ENCODE results near the gene P2RX7.
A peak's percentile ranks its signal among the peaks of the same experiment; 100 is the strongest.

P2RX7 gene

DNA sequence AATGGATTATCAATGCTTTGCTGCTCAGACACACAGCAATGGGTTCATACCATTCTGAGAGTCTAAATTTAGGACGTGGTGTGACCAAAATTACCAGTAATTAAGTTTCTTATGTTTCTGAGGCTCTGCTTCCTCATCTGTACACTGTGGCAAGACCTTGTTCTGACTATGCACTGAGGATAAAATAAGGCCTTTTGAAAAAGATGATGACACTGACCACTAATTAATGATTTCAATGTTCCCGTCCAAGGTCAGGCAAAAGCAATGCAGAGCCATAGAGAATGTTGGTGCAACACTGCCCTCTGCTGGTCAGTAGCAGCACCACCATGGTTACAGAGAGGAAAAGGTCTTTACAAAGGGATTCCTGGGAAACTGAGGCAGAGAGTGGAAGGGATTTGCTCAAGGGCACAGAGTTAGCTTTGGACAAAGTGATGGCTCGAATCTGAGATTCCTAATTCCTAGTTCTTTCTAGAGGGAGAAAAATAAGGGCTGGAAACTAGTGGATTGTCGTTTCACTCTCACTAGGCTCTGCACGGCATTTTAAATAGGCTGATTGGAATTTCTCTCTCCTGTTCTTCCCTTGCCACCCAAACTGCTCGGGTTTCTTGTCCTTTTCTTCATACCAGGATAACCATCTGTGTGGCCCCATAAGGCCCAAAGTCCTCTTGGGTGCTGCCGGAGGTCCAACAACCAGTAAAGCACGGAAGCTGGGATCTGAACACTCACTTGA lies 22.3 kb upstream of the P2RX7 start:
- DNase-seq (ENCODE audit: low spot score): peak; percentile 77

DNA sequence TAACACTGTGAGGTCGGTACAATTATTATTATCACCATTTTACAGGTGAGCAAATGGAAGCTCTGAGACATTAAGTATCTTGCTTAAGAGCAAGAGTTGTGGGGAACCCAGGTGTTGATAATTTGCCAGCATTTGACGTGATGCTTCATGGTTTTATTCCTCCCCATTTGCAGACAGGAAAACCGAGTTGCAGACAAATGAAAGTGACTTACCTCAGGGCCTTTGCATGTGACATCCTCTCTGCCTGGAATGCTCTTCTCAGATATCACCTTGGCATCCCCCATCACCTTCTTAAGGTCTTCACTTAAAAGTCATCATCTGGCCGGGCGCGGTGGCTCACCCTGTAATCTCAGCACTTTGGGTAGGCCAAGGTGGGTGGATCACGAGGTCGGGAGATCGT lies 21.0 kb upstream of the P2RX7 start:
- no peak for DNase-seq (ENCODE audit: low spot score)

DNA sequence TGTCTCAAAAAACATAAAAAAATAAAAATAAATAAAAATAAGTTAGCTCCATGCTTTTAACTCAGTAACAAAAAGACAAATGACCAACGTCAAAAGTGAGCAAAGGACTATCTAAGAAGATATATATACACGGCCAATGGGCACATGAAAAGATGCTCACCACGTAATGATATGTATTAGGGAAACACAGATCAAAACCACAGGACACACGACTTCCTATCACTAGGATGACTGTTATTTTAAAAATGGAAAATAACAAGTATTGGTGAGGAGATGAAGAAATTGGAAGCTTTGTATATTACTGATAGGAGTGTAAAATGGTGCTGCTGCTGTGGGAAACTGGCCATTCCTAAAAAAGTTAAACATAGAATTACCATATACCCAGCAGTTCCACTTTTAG lies 20.2 kb upstream of the P2RX7 start:
- DNase-seq (ENCODE audit: low spot score): no peak

DNA sequence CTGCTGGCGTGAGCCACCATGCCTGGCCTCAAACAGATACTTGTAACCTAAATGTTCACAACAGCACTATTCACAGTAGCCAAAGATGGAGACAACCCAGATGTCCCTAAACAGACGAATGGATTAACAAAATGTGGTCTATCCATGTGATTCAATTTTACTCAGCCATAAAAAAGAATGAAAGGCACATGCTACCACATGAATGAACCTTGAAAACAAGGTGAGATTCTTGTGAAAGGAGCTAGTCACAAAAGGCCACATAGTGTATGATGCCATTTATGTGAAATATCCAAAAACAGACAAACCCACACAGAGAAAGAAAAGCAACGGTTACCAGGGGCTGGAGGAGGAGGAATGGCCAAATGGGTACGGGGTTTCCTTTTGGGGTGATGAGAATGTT lies 19.6 kb upstream of the P2RX7 start:
- no peak for DNase-seq (ENCODE audit: low spot score)

DNA sequence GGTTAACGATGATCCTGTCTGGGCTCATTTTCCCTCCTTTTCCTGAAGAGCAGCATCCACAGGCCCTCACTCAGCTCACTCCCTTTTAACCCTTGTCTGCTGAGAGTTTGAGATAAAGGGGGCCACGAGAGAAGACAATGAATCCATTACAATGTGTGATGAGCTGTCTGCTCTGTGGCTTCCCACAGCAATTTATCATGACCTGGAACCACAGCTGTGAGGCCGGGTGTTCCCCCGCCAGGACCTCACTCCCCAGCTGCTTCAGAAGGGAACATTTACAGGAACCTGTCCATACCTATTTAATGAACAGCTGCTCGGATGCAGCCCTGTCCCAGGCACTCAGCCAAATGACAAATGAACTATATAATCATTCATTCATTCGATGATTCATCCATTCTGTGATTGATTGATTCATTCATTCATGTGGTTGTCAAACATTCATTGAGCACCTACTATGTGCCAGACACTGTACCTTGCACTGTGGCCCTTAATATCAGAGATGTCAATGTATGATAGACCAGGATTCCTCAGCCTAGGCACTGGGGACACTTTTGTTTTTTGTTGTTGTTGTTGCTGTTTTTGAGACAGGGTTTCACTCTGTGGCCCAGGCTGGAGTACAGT lies 18.5 kb upstream of the P2RX7 start:
- DNase-seq (ENCODE audit: low spot score): no peak

DNA sequence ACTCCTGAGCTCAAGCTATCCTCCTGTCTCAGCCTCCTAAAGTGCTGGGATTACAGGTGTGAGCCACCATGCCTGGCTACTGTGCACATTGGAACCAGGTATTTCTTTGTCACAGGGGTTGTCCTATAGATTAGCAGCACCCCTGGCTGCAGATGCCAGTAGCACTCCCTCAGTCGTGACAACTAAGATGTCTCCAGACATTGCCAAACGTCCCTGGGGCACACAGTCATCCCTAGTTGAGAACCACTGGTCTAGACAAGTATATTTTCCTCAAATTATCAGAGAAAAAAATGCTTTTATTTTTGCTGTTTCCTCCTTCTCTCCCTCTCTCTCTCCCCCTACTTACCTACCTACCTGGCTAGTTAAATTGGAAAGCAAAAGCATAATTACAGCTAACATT lies 17.9 kb upstream of the P2RX7 start:
- no peak for DNase-seq (ENCODE audit: low spot score)

DNA sequence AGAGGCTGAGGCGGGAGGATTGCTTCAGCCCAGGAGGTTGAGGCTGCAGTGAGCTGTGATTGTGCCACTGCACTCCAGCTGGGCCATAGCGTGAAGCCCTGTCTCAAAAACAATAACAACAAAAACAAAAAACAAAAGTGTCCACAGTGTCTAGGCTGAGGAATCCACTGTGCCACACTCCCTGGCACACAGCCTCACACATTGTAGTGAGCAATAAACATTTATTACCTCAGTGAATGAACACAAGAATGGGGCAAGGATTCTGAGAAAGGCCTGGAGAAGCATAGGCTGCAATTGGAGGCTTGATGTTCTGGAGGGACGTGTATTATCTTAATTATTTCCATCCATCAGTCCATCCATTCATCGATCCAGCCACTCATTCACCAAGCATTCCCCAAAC lies 17.1 kb upstream of the P2RX7 start:
- no peak for DNase-seq (ENCODE audit: low spot score)

DNA sequence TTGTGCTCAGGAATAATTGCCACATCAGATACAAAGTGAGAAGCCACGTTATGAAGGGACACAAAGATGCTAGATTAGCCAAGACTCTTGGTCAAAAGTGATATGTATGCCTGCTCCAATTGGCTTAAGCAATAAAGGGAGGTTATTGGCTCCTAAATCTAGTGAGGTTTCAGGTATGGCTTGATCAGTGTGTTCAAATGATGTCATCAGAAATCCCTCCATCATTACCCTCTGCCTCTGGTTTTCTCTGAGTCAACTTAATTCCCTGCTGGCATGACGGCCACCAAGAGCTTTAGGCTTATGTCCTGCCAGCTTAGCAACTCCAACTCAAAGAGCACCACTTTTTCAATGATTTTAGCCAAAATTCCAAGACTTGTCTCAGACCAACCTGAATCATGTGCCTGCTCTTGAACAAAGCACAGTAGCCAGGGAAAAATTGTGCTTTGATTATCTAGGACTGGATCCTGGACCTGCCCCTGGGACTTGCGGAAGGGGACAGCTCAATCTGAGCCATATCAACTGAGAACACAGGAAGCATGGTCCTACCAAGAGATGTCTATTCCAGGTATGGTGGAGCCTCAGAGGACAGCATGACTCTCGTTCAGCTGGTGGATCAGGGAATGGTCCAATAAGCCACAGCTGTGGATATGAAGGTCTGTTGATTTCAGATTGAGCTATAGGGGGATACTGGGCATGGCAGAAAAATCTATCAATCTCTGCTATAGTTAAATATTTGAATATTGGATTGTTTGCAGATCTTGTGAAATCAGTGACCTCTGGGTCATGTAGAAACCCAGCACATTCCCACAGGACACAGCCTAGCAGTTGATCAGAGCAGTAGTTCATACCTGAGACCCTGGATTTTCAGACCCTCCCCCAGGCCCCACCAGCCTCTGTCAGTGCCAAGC lies 16.1 kb upstream of the P2RX7 start:
- no peak for DNase-seq (ENCODE audit: low spot score)

DNA sequence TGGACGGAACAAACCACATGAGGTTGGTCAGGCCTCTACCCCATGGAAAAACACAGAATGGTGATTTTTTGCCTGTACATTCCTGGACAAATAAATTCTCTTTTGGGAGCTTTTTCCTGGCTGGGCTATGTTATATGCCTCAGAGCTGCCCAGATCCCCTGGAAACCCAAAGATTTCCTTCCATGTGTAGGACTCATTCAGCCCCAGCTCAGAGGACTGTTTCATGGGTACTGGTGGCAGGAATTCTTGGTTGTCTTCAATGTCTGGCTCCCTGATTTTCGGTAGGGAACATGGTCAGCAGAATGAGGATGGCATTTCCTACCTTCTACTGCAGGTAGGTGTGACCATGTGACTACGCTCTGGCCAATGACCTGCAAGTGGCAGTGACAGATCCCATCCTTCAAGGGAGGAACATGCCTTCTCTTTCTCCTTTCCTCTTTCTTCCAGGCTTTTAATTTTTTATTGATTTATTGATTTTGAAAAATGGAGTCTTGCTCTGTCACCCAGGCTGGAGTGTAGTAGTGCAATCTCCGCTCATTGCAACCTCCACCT lies 15.4 kb upstream of the P2RX7 start:
- DNase-seq (ENCODE audit: low spot score): no peak

DNA sequence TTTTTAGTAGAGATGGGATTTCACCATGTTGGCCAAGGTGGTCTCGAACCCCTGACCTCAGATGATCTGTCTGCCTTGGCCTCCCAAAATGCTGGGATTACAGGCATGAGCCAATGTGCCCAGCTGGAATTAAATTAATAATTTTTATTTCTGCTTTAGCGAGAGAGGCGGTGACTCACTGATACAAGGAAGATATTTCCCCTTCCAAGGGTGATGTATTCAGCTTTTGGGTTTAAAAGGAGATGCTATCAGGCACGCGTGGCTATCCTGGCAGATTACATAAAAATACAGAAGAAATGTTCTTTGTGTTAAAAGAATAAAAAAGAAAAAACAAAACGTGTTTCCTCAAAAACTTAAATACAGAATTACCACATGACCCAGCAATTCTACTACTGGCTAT lies 12.4 kb upstream of the P2RX7 start:
- no peak for DNase-seq (ENCODE audit: low spot score)

DNA sequence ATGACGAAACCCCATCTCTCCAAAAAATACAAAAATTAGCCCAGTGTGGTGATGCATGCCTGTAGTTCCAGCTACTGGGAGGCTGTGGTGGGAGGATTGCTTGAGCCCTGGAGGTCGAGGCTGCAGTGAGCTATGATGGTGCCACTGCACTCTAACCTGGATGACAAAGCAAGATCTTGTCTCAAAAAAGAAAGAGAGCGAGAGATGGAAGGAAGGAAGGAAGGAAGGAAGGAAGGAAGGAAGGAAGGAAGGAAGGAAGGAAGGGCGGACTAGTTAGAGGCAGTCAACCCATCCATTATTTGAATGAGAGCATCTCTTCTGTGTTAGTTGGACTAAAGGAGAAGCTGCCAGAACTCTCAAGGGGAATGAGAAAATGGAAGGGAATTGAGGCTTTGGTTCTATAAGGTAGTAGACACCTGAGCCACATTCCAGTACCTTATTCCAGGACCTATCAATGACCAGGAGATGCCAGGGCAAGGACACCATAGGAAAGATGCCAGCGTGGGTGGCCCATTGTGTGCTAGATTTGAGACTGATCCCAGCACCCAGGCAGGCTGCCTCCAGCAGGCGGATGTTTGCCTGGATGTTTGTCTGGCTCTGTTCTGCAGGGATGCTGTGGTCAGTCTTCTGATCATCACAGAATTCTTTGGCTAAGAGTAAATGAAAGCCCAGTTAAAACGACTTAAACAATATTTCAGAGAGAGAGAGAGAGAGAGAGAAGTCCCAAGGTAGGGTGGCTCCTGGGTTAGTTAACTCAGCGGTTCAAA lies 11.5 kb upstream of the P2RX7 start:
- DNase-seq (ENCODE audit: low spot score): no peak

DNA sequence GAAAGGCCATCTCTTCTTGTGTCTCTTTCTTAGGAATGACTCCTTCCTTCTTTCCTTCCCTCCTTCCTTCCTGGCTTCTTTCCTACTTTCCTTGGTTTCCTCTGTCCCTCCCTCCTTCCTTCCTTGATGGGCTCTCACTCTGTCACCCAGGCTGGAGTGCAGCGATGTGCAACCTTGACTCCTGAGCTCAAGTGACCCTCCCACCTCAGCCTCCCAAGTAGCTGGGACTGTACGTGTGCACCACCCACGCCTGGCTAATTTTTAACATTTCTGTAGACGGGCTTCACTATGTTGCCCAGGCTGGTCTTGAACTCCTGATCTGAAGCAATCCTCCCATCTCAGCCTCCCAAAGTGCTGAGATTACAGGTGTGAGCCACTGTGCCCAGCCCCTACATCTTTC lies 10.9 kb upstream of the P2RX7 start:
- no peak for DNase-seq (ENCODE audit: low spot score)

DNA sequence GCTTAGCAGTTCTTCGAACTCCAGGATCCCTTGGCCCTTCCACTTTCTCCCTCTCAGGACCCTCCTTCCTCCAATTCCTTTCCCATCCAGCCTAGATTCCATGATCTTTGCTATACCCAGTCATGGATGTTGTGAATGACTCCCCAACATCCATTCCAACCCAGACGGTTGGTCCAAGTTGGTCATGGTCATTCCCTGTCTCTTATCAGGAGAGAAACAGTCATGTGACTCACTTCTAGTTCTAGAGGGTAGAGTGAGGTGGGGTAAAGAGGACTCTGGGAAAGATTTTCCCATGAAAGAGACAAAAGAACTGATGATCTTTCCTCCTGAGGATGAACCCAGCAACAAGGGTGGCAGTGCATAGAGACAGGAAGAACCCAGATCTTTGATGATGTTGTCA lies 9.2 kb upstream of the P2RX7 start:
- DNase-seq (ENCODE audit: low spot score): no peak

DNA sequence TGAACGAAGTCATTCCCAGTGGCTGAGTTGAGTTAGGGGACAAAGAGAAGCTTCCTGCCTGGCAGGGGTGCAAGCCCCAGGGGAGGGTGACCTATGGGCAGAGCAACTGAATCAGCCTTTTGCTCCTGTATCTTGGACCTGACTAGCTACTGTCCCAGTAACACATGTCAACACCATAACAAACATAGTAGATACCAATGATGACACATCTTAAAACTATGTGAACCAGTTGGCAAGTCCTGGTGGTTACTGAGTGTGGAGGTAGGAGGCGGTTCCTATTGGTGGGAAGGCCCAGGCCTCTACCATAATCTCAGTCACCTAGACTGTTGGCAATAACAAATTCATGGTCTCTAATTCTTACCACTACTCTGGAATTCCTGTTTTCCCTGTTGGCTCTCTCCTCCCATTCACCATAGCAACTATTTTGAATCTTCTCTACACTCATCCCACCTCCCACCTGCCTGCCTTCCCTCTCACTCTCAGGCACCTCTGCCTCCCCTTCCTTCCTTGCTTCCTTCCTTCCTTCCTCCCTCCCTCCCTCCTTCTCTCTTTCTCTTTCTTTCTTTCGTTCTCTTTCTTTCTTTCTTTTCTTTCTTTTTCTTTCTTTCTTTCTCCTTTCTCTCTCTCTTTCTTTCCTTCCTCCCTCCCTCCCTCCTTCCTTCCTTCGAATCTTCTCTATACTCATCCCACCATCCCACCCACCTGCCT lies 8.1 kb upstream of the P2RX7 start:
- DNase-seq (ENCODE audit: low spot score): peak; percentile 30

DNA sequence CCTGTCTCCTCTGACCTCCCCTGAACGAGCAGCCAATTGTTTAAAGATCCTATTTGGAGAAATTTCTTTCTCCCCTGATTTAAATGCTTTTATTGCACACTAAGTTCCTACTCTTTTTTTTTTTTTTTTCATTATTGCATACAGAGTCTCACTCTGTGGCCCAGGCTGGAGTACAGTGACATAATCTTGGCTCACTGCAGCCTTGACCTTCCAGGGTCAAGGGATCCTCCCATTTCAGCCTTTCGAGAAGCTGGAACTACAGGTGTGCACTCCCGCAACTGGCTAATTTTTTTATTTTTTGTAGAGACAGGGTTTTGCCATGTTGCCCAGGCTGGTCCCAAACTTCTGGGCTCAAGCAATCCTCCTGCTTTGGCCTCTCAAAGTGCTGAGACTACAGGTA lies 5.2 kb upstream of the P2RX7 start:
- no peak for DNase-seq (ENCODE audit: low spot score)

DNA sequence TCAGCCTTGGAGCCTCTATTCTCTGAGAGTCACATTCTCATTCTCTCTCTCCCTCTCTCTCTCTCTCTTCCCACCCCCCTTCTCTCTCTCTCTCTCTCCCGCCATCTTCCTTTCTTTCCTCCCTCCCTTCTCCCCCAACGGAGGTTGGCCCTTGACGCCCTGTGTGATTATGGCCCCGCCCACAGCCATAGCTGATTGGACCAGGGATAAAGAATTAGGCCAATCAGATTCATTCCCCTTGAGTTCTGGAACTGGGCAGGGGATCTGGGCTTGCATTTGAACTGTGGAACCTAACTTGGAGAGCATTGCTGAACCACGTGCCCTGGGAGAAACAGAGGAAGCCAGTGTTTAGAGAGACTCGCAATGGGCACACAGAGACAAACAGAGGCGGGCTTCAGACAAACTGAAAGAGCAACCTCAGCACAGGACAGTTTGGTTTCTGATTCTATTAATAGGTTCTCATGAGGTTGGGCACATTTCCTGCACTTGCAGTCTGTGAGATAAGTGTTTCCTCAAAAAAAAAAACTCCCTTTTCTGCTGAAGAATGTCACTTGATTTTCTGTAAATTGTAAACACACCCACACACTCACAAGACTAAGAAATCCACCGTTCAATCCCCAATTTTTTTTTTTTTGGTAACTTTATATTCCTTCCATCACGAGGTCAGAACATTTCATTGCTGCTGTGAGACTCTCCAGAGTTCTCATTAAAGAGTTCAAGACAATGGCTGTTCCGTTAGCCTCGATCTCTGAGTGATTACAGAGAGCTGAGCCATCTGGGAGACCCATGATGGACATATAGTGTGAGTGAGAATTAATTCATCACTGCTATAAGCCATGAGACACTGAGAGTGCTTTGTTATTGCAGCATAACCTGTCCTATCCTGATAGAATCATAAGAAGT lies 3.5 kb upstream of the P2RX7 start:
- peak; percentile 70 for DNase-seq (ENCODE audit: low spot score)

DNA sequence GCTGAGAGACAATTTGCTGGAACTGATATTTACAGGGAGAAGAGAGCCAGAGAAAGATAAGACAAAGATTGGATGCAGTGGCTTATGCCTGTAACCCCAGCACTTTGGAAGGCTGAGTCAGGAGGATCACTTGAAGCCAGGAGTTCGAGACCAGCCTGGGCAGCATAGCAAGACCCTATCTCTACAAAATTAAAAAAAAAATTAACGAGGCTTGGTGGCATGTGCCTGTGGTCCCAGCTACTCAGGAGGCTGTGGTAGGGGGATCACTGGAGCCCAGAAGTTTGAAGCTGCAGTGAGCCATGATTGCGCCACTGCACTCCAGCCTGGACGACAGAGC lies 2.9 kb upstream of the P2RX7 start:
- DNase-seq (ENCODE audit: low spot score): no peak

DNA sequence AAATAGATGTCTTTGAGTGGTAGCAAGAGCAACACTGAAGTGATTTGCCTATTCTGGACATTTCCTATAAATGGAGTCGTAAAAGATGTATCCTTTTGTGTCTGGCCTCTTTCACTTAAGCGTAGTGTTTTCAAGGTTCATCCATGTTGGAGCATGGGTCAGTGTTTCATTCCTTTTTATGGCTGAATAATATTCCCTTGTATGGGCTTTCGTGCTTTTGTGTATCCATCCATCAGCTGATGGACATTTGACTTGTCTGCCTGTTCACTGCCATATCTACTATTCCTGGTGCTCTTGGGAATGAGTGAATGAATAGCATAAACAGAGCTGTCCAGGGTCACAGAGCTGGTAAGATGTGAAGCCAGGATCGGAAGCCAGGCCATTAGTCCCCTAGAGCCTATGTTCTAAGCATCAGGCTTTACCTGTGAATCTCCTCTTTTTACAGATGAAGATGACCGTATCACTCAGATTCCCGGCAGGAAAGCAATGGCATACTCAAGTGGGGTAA lies 1.8 kb upstream of the P2RX7 start:
- no peak for DNase-seq (ENCODE audit: low spot score)

DNA sequence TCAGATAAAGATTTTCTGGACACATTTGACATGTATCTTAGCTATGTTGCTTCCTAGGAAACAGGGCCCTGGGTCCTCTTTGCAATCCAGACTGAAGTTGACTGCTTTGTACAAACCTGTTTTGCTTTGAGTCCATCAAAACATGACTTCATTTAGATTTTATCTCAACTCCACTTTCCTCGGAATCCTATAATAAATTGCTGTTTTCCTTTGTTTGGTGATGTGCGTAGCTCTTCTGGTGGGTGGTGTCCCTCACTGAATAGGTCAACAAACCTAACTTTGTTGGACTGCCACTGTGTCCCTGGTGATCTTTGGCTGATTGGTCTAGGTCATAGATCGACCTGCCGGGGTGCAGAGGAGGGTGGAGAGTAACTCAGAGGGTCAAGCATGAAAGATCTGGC lies 735 bp upstream of the P2RX7 start:
- DNase-seq (ENCODE audit: low spot score): no peak

DNA sequence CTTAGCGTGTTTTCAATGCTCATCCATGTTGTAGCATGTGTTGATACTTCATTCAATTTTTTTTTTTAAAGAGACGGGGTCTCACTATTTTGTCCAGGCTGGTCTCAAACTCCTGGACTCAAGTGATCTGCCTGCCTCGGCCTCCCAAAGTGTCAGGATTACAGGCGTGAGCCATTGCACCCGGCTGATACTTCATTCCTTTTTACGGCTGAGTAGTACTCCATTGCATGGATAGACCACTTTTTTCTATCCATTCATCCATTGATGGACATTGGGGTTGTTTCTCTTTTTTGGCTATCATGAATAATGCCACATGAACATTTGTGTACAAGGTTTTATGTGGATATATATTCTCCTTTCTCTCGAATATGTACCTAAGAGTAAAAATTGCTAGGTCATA lies 1.2 kb downstream of the P2RX7 start:
- no peak for DNase-seq (ENCODE audit: low spot score)
